GM19351 (cell line): Measurements from ENCODE around the gene LSM4.

Experiments
- ATAC-seq: cut with Tn5 transposase; IDR thresholded peaks from one replicate; pipeline ENCODE4 v1.9.1; 2021; ENCODE audit warnings: mild to moderate bottlenecking, moderate library complexity; ENCODE audit not compliant: unreplicated experiment

Gene LSM4

GRCh38 chr19:18279266-18279515 is 43.7 kb downstream of the LSM4 start:
- ATAC-seq = no peak

DNA sequence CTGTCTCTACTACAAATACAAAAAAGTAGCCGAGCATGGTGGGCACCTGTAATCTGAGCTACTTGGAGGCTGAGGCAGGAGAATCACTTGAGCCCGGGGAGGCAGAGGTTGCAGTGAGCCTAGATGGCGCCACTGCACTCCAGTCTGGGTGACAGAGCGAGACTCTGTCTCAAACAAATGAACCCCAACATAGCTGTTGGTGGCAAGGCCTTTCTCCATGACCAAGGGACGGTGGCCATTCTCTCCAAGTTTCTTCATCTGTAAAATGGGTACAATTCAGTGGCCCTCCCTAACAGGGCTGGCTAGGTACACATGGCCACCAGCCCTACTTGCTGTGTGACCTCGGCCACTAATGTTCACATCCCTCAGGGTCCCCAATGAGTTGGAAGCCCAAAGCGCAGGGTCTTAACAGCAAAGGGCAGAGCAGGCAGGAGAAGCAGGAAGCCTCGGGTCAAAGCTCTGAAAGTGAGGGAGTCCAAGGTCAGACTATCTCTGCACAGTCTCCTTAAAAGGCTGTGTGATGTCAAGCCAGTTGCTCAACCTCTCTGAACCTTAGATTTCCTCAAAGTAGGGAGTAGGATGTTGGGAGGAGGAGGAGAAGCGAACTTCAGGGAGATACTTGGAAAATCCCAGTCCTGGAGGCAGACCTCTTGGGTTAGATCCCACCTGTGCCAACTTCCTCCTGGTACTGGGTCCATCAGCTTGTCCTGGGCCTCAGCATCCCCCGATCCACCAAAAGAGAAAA is 44.2 kb downstream of the LSM4 start:
- no peak for ATAC-seq

GRCh38 chr19:18274781-18275356 is 48.0 kb downstream of the LSM4 start:
- ATAC-seq = no peak

DNA sequence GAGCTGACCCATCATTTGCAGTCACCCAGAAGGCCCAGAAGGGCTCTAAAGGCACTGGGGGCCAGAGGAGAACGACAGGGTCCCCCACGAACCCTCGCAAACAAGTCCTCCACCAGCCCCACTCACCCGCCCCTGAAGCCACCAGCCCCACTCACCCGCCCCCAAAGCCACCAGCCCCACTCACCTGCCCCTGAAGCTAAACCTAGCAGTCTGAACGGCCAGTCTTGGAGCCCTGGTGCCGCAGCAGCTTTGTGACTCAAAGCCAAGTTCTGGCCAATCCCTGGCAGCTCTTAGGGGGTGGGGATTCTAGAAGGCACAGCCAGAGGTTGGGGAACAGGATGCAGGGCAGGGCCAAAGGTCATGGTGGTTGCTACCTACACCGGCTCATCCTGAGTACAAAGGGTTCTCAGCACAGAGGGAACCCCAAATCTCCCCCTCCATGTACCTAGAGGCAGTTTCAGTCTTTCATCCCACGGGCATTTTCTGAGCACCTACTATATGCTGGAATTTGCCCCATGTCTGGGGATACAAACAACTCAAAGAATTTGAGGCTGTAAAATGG is 48.6 kb downstream of the LSM4 start, which contains the start of gene IQCN:
IQCN (minus strand) TSS at position 234 of the 562 bp plus-strand sequence. CDS start 4,974 bp downstream, outside the sequence.
- no peak for ATAC-seq

DNA sequence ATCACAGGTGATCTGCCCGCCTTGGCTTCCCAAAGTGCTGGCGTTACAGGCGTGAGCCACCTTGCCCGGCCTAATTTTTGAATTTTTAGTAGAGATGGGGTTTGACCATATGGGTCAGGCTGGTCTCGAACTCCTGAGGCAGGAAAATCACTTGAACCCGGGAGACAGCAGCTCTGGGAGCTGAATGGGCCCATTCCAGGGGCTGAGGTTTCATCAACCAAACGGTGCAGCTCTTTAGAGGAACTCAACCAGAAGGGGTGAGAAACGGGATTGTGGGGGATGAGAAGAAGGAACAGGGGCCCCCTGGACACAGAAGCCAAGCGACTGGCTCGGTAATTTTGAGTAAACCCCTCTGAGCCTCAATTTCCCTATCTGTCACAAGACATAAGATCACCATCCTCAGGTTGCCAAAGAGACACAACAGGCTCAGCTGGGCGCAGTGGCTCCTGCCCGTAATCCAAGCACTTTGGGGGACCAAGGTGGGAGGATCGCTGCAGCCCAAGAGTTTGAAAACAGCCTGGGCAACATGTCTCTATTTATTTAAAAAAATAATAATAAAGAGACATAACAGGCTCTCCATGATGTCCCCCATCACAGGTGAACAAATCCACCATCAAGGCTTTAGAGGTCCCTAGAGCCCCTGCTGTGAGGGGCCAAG is 49.2 kb downstream of the LSM4 start:
- ATAC-seq = no peak

DNA sequence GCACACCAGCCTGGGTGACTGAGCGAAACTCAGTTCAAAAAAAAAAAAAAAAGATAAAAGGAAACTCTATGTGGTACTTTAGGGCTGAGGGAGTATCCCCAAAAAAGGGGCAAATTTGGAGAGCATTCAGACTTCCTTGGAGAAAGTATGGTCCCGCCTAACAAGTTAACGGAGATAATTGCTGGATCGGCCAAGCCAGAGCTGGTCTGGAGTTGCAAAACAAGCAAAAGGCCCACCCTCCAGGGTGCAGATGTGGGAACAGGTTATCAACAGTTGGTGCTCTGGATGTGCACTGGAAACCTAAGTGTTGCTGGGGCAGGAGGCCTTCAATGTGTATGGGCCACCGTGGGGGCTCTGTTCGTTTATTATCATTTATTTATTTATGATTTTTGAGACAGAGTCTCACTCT is 51.4 kb downstream of the LSM4 start:
- no peak for ATAC-seq

GRCh38 chr19:18270326-18270725 is 52.5 kb downstream of the LSM4 start:
- no peak for ATAC-seq

DNA sequence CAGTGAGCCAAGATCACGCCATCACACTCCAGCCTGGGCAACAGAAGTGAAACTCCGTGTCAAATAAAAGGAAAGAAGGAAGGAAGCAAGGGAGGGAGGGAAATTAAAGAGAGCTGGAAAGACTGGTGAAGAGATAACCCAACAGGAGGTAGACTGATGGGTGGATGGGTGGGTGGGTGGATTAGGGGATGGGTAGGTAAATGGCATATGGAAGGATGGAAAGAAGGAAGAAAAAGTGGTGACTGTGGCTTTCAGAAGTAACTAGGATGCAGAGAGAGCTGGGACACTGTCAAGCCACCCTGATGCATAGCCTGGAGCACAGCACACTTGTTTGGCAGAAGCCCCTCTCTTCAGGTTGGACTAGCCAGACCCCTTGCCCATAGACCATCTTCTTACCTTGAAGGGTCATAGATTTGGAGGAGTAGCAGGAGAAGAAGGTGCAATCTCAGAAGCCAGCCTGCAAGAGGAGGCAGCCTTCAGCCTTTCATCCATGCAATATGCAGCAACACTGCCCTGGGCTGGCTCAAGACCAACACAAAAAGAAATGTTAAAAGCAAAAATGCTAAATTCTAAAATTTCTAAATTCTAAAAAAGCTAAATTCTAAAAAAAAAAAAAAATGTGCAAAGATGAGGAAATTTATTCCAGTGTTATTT is 53.7 kb downstream of the LSM4 start:
- ATAC-seq = no peak

- ATAC-seq = no peak
Measured at GRCh38 chr19:18266771-18267686, 55.8 kb downstream of the LSM4 start.

GRCh38 chr19:18265582-18265981 is 57.3 kb downstream of the LSM4 start:
- ATAC-seq = no peak

DNA sequence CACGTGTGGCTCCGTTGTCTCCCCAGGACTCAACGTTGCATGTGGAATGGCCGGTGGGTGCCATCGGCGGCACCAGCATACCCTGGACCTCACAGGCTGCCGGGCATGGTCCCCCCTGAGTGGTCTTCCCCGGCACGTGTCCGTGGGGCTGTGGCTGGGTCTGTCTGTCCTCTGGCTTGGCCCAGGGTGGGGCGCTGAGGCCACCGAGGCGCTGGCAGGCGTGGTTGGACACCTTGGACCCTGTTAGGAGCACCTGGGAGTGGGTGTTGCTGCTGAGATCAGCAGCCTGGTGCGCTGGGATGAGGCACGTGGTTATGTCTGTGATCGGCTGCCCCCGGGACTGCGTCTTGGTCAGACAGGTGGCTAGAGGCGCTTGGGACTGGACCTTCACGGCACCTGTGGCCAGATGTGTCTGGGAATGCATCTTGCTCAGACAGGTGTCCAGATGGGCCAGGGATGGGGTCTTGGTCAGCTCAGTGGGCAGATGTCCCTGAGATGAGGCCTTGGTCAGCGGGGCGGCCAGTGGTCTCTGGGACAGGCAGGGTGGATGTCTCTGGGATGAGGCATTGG is 57.8 kb downstream of the LSM4 start:
- no peak for ATAC-seq

- no peak for ATAC-seq
Measured at GRCh38 chr19:18264137-18264854, 58.6 kb downstream of the LSM4 start.

DNA sequence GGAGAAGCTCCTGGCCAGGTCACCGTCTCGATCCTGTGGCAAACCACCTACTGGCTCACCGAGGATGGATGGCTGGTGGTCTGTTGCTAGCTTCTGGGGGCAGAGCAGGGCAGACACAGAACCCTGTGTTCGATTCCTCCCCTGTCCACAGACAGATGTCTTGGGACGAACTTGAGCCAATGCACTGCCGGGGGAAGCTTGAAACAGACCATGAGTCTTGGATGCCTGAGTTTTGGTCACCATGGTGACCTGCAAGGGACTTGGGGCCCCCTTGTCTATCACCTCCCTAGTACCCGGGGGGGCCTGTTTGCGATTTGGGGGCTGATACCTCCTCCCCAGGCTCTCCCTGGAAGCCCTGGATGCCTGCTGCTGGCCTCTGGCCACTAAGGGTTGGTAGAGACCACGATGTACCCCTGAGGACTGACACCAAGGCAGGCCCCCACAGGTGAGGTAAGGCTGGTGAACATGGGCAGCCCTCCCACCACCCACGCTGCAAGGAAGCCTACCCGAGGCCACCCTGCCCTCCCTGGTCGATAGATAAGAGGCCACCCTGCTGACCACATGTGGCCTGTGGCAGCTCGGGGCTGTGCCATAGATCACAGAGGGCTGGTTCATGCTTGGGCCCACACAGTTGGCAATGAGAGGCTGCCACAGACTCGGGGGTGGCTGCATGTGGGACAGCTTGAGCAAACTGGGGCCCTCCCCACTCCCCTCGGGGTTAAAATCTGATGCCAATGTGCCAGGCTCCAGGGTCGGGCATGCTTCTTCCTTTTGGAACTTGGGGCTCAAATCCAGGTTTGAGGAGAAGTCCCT is 59.3 kb downstream of the LSM4 start:
- no peak for ATAC-seq

DNA sequence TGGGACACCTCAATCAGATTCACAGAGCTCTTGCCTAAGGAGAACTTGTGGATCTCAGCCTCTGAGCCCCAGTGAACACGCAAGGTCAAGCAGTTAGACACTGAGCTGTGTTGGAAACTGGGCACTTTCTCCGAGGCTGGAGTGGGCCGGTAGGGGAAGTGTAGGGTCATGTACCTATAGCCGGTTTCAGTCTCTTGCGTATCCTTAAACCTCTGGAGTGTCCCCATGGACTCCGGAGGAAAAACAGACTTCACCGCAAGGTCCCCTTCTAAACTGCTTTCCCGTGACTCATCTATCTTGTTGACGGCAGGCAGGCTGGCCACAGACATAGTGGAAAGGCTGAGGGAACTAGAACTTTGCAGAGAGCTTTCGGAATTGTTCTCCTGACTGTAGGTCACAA is 60.0 kb downstream of the LSM4 start:
- ATAC-seq = no peak

DNA sequence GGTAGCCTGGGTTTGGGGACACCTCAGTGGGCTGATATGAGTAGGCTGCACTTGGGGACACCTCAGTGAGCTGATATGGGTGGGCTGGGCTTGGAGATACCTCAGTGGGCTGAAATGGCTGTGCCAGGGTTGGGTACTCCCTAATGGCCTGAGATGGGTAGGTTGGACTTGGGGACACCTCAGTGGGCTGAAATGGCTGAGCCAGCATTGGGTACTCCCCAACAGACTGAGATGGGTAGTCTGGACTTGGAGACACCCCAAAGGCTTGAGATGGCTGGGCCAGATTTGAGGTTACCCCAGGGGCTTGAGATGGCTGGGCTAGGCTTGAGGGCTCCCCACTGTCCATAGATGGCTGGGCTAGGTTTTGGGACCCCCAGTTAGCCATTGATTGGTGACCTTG is 60.7 kb downstream of the LSM4 start:
- no peak for ATAC-seq

DNA sequence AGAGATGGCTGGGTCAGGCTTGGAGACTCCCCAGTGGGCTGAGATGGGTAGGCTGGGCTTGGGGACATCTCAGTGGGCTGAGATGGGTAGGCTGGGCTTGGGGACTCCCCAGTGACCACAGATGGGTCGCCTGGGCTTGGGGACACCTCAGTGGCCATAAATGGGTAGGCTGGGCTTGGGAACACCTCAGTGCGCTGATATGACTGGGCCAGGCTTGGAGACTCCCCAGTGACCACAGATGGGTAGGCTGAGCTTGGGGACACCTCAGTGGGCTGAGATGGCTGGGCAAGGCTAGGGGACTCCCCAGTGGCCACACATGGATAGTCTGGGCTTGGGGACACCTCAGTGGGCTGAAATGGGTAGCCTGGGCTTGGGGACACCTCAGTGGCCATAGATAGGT is 61.4 kb downstream of the LSM4 start:
- ATAC-seq = no peak

GRCh38 chr19:18259893-18260292 is 63.0 kb downstream of the LSM4 start:
- no peak for ATAC-seq

- no peak for ATAC-seq
Measured at GRCh38 chr19:18257503-18258470, 65.1 kb downstream of the LSM4 start.
